PC-3 (cell line): ENCODE results near the gene MRC2.

Experiments
- CTCF ChIP-seq: fragments of 300-600 bp; sonication (generic); conservative IDR thresholded peaks from 2 replicates; pipeline ENCODE4 v1.5.1; 2017; ENCODE audit warnings: antibody characterized with exemption, low read depth, mild to moderate bottlenecking, low read length
- EZH2 ChIP-seq: fragments of 300-600 bp; sonication (generic); IDR thresholded peaks from one replicate; pipeline ENCODE4 v1.6.1; 2017; ENCODE audit warnings: antibody characterized with exemption, mild to moderate bottlenecking, low read length; ENCODE audit not compliant: unreplicated experiment
- EZH2phosphoT487 ChIP-seq: fragments of 300-600 bp; sonication (generic); IDR thresholded peaks from 2 replicates; pipeline ENCODE4 v1.6.1; 2018; ENCODE audit warnings: mild to moderate bottlenecking, antibody characterized with exemption, low read length, borderline replicate concordance

DNA sequence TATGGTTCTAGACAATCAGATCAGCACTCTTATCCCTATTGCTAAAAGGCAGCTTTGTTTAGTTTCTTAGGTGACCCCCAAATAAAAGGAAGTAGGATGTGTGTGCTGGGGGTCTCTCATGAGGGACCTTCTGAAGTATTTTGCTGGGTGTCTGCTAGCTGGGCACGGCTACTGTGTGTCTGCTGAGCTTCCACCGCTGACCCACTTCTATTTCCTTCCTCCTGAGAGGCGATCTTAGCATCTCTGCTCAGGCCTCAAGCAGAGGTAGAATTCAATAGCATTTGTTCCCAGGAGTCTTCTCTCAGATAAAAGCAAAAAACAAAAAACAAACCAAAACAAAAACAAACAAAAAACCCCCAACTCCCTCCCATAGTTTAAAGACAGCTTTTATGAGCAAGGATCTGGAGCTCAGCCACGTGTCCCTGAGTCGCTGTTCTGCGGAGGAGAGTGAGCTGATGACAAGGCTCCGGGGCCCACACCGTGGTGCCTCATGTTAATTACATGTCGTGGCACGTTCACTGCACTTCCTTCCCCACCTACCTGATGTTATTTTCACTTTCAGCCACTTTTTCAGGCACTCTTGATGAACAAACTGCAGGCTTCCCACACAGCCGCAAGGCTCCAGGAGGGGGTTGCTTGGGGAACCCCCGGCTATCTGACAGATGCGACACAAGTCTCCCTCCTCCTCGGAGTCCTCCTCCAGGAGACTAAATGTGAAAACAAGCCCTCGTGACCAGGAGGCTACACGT lies 97.1 kb downstream of the MRC2 start:
- TF ChIP-seq CTCF (no peak), EZH2 (no peak), EZH2phosphoT487 (no peak)
